ENCODE measurements around the gene RASSF8. TPM values are rescaled to one million over a fixed set of nuclear protein-coding genes. Genes with fewer than 3 reads are reported as not detected.

Gene RASSF8
- total and polyA plus RNA-seq, 2 donors from 2014 or later, result 12.0 to 52.8 TPM

GRCh38 chr12:25977047-25977446, 18.6 kb downstream of the RASSF8 start:
- Histone ChIP-seq H3K27me3 (ENCODE audit: control insufficient read depth, insufficient read depth, low read length) (no peaks in the 10 kb centered on the region), H3K4me1 (ENCODE audit: control insufficient read depth in 2 of 3, insufficient read depth in 2 of 3, low read depth in 1 of 3, low read length in 3 of 3) (peaks cover 0 to 11% (median 4%) of the 10 kb centered on the region in 3 donors), H3K4me3 (ENCODE audit: low read length in 3 of 3) (no peak overlapping the region), H3K9ac (ENCODE audit: low read length in 3 of 3) (no peak overlapping the region), H3K27ac (ENCODE audit: low read depth in 2 of 2, low read length in 2 of 2) (no peak overlapping the region), H3K36me3 (ENCODE audit: control insufficient read depth in 2 of 3, insufficient read depth in 3 of 3, low read length in 3 of 3) (no peaks in the 10 kb centered on the region), H3K9me3 (ENCODE audit: control insufficient read depth in 2 of 3, insufficient read depth in 1 of 3, low read length in 3 of 3) (no peaks in the 10 kb centered on the region)
- DNase-seq (no peak), FAIRE-seq (no peak)
- intact Hi-C loops (cut with DNase I), result no loop called here
- TF ChIP-seq CTCF (IDR thresholded peaks at IDR 0.05; ENCODE audit: borderline replicate concordance, extremely low read depth, insufficient read depth), result no peak

DNA sequence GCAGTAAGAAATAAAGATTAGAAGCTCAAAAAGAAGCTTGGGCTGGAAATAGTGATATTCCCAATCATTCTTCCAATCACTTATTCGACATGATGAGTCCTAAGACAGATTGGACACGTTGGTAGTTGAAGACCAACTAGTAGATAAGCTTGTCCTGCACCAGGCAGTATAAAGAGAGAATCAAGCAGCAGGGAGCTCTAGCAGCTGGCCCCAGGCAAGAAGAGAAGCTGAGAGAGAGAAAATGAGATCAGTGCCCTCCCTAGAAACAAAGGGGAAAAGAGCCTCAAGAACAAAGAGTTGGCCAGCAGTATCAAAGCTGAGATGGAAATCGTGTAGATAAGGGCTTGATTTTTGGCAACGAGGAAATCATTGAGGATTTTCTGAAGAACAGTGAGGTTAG, 20.6 kb downstream of the RASSF8 start:
- TF ChIP-seq CTCF (IDR thresholded peaks at IDR 0.05; ENCODE audit: borderline replicate concordance, extremely low read depth, insufficient read depth), result no peak
- H3K36me3 ChIP-seq (ENCODE audit: control insufficient read depth in 2 of 3, insufficient read depth in 3 of 3, low read length in 3 of 3), result no peaks in the 10 kb centered on the region
- DNase-seq (no peak), FAIRE-seq (no peak)
- no peaks in the 10 kb centered on the region for H3K27me3 ChIP-seq (ENCODE audit: control insufficient read depth, insufficient read depth, low read length)
- no peak overlapping the region for H3K9ac ChIP-seq (ENCODE audit: low read length in 3 of 3)
- intact Hi-C loops (cut with DNase I), result no loop called here
- no peak overlapping the region for H3K4me3 ChIP-seq (ENCODE audit: low read length in 3 of 3)
- no peaks in the 10 kb centered on the region for H3K9me3 ChIP-seq (ENCODE audit: control insufficient read depth in 2 of 3, insufficient read depth in 1 of 3, low read length in 3 of 3)
- H3K27ac ChIP-seq (ENCODE audit: low read depth in 2 of 2, low read length in 2 of 2), result no peak overlapping the region
- peaks cover 0 to 11% (median 3%) of the 10 kb centered on the region in 3 donors for H3K4me1 ChIP-seq (ENCODE audit: control insufficient read depth in 2 of 3, insufficient read depth in 2 of 3, low read depth in 1 of 3, low read length in 3 of 3)

DNA sequence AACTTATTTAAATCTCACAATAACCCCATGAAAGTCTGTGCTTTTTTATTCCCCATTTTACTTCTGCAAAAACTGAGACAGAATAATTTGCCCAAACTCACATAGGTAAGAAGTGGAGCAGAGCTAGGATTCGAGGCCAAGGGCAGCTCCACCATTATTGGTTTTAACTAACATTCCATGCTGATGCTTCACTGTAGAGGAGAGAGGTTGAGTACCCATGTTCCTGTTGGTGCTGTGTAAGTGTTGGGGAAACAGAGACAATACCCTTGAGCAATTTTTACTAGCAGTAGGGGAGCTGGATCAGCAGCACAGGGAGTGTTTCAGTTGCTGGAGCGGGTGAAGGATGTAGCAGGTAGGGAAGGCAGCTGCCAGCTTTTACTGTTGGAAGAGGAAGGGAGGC, 21.1 kb downstream of the RASSF8 start:
- DNase-seq (no peak), FAIRE-seq (no peak)
- Histone ChIP-seq H3K4me3 (ENCODE audit: low read length in 3 of 3) (no peak overlapping the region), H3K9me3 (ENCODE audit: control insufficient read depth in 2 of 3, insufficient read depth in 1 of 3, low read length in 3 of 3) (no peaks in the 10 kb centered on the region), H3K9ac (ENCODE audit: low read length in 3 of 3) (no peak overlapping the region), H3K27me3 (ENCODE audit: control insufficient read depth, insufficient read depth, low read length) (no peaks in the 10 kb centered on the region), H3K27ac (ENCODE audit: low read depth in 2 of 2, low read length in 2 of 2) (no peak overlapping the region), H3K36me3 (ENCODE audit: control insufficient read depth in 2 of 3, insufficient read depth in 3 of 3, low read length in 3 of 3) (no peaks in the 10 kb centered on the region), H3K4me1 (ENCODE audit: control insufficient read depth in 2 of 3, insufficient read depth in 2 of 3, low read depth in 1 of 3, low read length in 3 of 3) (peaks cover 0 to 13% (median 6%) of the 10 kb centered on the region in 3 donors)
- no peak for TF ChIP-seq CTCF (IDR thresholded peaks at IDR 0.05; ENCODE audit: borderline replicate concordance, extremely low read depth, insufficient read depth)
- intact Hi-C loops (cut with DNase I), result no loop called here

GRCh38 chr12:25980035-25980434, 21.6 kb downstream of the RASSF8 start:
- H3K9me3 ChIP-seq (ENCODE audit: control insufficient read depth in 2 of 3, insufficient read depth in 1 of 3, low read length in 3 of 3), result no peaks in the 10 kb centered on the region
- no peaks in the 10 kb centered on the region for H3K36me3 ChIP-seq (ENCODE audit: control insufficient read depth in 2 of 3, insufficient read depth in 3 of 3, low read length in 3 of 3)
- intact Hi-C loops (cut with DNase I), result no loop called here
- H3K27ac ChIP-seq (ENCODE audit: low read depth in 2 of 2, low read length in 2 of 2), result no peak overlapping the region
- no peaks in the 10 kb centered on the region for H3K27me3 ChIP-seq (ENCODE audit: control insufficient read depth, insufficient read depth, low read length)
- H3K4me1 ChIP-seq (ENCODE audit: control insufficient read depth in 2 of 3, insufficient read depth in 2 of 3, low read depth in 1 of 3, low read length in 3 of 3), result peaks cover 0 to 11% (median 11%) of the 10 kb centered on the region in 3 donors
- no peak for TF ChIP-seq CTCF (IDR thresholded peaks at IDR 0.05; ENCODE audit: borderline replicate concordance, extremely low read depth, insufficient read depth)
- no peak overlapping the region for H3K4me3 ChIP-seq (ENCODE audit: low read length in 3 of 3)
- no peak overlapping the region for H3K9ac ChIP-seq (ENCODE audit: low read length in 3 of 3)
- FAIRE-seq (no peak), DNase-seq (no peak)

Data from kidney (tissue), 14 donors.